Nephron (organoid): Measurements from ENCODE around the gene ANKRD29.

ENCODE experiments used
- H3K27ac Mint-ChIP-seq, 3 experiments: 2 replicates each; pipeline ENCODE4 v1.8.0; 2020; ENCODE audit warnings: mixed read lengths in 3 of 3, mild to moderate bottlenecking in 2 of 3, moderate library complexity in 1 of 3
- H3K27me3 Mint-ChIP-seq: 2 replicates; pipeline ENCODE4 v1.8.0; 2021; ENCODE audit warnings: low read depth, mild to moderate bottlenecking, moderate library complexity, mixed read lengths
- H3K36me3 Mint-ChIP-seq: 2 replicates; pipeline ENCODE4 v1.8.0; 2020; ENCODE audit warnings: low read depth, mixed read lengths
- H3K4me1 Mint-ChIP-seq: 2 replicates; pipeline ENCODE4 v1.8.0; 2020; ENCODE audit warnings: mixed read lengths
- H3K4me3 Mint-ChIP-seq, 3 experiments: 2 replicates each; pipeline ENCODE4 v1.8.0; 2020; ENCODE audit warnings: mild to moderate bottlenecking in 3 of 3, mixed read lengths in 3 of 3, moderate library complexity in 2 of 3
- H3K9me3 Mint-ChIP-seq: 2 replicates; pipeline ENCODE4 v1.8.0; 2020; ENCODE audit warnings: mixed read lengths
- TF ChIP-seq, protein P1 (sequence below), 3 experiments: fragments of 200-600 bp; sonication (generic); IDR thresholded peaks; one replicate each; pipeline ENCODE4 v1.5.0; 2021; ENCODE audit warnings: antibody characterized with exemption in 3 of 3; ENCODE audit not compliant: unreplicated experiment in 3 of 3

Gene ANKRD29

GRCh38 chr18:23573020-23573419 lies 89.7 kb downstream of the ANKRD29 start:
- TF ChIP-seq, protein P1, sequence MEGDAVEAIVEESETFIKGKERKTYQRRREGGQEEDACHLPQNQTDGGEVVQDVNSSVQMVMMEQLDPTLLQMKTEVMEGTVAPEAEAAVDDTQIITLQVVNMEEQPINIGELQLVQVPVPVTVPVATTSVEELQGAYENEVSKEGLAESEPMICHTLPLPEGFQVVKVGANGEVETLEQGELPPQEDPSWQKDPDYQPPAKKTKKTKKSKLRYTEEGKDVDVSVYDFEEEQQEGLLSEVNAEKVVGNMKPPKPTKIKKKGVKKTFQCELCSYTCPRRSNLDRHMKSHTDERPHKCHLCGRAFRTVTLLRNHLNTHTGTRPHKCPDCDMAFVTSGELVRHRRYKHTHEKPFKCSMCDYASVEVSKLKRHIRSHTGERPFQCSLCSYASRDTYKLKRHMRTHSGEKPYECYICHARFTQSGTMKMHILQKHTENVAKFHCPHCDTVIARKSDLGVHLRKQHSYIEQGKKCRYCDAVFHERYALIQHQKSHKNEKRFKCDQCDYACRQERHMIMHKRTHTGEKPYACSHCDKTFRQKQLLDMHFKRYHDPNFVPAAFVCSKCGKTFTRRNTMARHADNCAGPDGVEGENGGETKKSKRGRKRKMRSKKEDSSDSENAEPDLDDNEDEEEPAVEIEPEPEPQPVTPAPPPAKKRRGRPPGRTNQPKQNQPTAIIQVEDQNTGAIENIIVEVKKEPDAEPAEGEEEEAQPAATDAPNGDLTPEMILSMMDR (IDR thresholded peaks at IDR 0.05; ENCODE audit: unreplicated experiment in 3 of 3): no peak
- no peaks in the 10 kb centered on the region for H3K27me3 Mint-ChIP-seq
- H3K4me1 Mint-ChIP-seq: peaks cover 20% of the 10 kb centered on the region
- no peaks in the 10 kb centered on the region for H3K9me3 Mint-ChIP-seq
- H3K27ac Mint-ChIP-seq: no peak overlapping the region
- H3K36me3 Mint-ChIP-seq: peaks cover 25% of the 10 kb centered on the region
- no peak overlapping the region for H3K4me3 Mint-ChIP-seq

DNA sequence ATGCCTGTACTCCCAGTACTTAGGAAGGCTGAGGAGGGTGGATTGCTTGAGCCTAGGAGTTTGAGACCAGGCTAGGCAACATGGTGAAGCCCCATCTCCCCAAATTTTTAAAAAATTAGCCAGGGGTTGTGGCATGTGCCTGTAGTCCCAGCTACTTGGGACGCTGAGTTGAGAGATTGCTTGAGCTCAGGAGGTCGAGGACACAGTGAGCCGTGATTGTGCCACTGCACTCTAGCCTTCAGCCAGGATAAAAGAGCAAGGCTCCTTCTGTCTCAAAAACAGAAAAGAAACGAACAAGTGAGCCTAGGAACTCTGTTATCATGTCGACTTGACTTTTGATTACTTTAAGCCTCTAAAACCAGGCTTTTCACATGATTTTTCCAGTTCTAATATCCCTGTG lies 90.1 kb downstream of the ANKRD29 start:
- TF ChIP-seq, protein P1 (IDR thresholded peaks at IDR 0.05; ENCODE audit: unreplicated experiment in 3 of 3): no peak
- Mint-ChIP-seq H3K27me3 (no peaks in the 10 kb centered on the region), H3K9me3 (no peaks in the 10 kb centered on the region), H3K4me1 (peaks cover 20% of the 10 kb centered on the region), H3K27ac (no peak overlapping the region), H3K4me3 (no peak overlapping the region), H3K36me3 (peaks cover 28% of the 10 kb centered on the region)

GRCh38 chr18:23572012-23572411 lies 90.7 kb downstream of the ANKRD29 start:
- Mint-ChIP-seq H3K27me3 (no peaks in the 10 kb centered on the region), H3K27ac (no peak overlapping the region), H3K4me1 (peaks cover 20% of the 10 kb centered on the region), H3K36me3 (peaks cover 33% of the 10 kb centered on the region), H3K4me3 (no peak overlapping the region), H3K9me3 (no peaks in the 10 kb centered on the region)
- TF ChIP-seq, protein P1 (IDR thresholded peaks at IDR 0.05; ENCODE audit: unreplicated experiment in 3 of 3): no peak

- no peaks in the 10 kb centered on the region for H3K9me3 Mint-ChIP-seq
- no peak overlapping the region for H3K4me3 Mint-ChIP-seq
- H3K27ac Mint-ChIP-seq: no peak overlapping the region
- peaks cover 33% of the 10 kb centered on the region for H3K36me3 Mint-ChIP-seq
- no peaks in the 10 kb centered on the region for H3K27me3 Mint-ChIP-seq
- peaks cover 15% of the 10 kb centered on the region for H3K4me1 Mint-ChIP-seq
- TF ChIP-seq, protein P1 (IDR thresholded peaks at IDR 0.05; ENCODE audit: unreplicated experiment in 3 of 3): no peak
These were observed 91.7 kb downstream of the ANKRD29 start for GRCh38 chr18:23570912-23571504.

- TF ChIP-seq, protein P1 (IDR thresholded peaks at IDR 0.05; ENCODE audit: unreplicated experiment in 3 of 3): no peak
- Mint-ChIP-seq H3K27ac (peak overlapping the region in 1 of 3 experiments; percentile 50), H3K4me1 (peaks cover 6% of the 10 kb centered on the region), H3K9me3 (no peaks in the 10 kb centered on the region), H3K4me3 (no peak overlapping the region), H3K27me3 (no peaks in the 10 kb centered on the region), H3K36me3 (peaks cover 33% of the 10 kb centered on the region)
These were observed 93.2 kb downstream of the ANKRD29 start for GRCh38 chr18:23569299-23570063.
